ENCODE measurements around the gene FRRS1. TPM values are rescaled to one million over a fixed set of nuclear protein-coding genes. Genes with fewer than 3 reads are reported as not detected.

The FRRS1 gene
- polyA plus RNA-seq, 1 donor (not counting 4 experiments of a cell fraction or from before 2014, with no cell fraction given) = 11.2 TPM

DNA sequence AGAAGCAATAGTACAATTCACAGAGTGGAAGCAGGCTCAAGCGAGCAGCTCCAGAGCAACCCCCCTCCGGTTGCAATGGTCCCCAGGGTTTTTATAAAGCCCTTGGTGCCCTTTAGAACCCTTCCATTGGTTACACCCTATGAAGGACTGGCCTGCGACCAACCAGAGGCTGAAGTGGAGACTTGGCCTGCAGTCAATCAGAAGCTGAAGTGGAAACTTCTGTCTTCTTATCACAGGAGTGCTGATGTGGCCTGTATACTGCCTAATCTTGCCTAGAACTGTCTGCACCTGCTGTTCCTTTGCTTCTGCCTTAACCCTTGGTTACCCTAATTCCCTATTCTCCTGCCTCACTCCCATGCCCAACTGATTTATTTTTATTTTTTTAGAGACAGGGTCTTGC is 15.4 kb upstream of the FRRS1 start:
- Histone ChIP-seq H3K79me2 (ENCODE audit: control insufficient read depth, insufficient read depth, low read length) (no peaks in the 10 kb centered on the region), H4K20me1 (ENCODE audit: control insufficient read depth, extremely low read depth, insufficient read depth, low read length) (no peaks in the 10 kb centered on the region), H3K9me1 (ENCODE audit: control insufficient read depth, extremely low read depth, insufficient read depth, low read length) (no peaks in the 10 kb centered on the region), H3K4me2 (ENCODE audit: control insufficient read depth, extremely low read depth, insufficient read depth, low read depth, low read length) (no peak overlapping the region), H2AFZ (ENCODE audit: control insufficient read depth, low read length) (no peak overlapping the region), H3K4me3 (ENCODE audit: control insufficient read depth in 2 of 3, extremely low read depth in 1 of 3, insufficient read depth in 2 of 3, low read depth in 1 of 3, low read length in 3 of 3) (no peak overlapping the region), H3K4me1 (ENCODE audit: control insufficient read depth, extremely low read depth, insufficient read depth, low read length) (no peaks in the 10 kb centered on the region), H3K27me3 (ENCODE audit: control insufficient read depth, extremely low read depth, insufficient read depth, low read length) (no peaks in the 10 kb centered on the region), H3K9me3 (ENCODE audit: control insufficient read depth, low read depth, low read length) (no peaks in the 10 kb centered on the region), H3K27ac (ENCODE audit: control insufficient read depth, insufficient read depth, low read length) (no peak overlapping the region), H3K36me3 (ENCODE audit: control insufficient read depth in 2 of 2, extremely low read depth in 1 of 2, insufficient read depth in 2 of 2, low read length in 2 of 2) (no peaks in the 10 kb centered on the region), H3K9ac (ENCODE audit: control insufficient read depth, extremely low read depth, insufficient read depth, low read length) (no peak overlapping the region)
- dilution Hi-C loops (cut with MboI; ENCODE audit: extremely low pct_ligation_motif_present, low sequenced_read_pairs) = no loop called here
- TF ChIP-seq, protein P1, sequence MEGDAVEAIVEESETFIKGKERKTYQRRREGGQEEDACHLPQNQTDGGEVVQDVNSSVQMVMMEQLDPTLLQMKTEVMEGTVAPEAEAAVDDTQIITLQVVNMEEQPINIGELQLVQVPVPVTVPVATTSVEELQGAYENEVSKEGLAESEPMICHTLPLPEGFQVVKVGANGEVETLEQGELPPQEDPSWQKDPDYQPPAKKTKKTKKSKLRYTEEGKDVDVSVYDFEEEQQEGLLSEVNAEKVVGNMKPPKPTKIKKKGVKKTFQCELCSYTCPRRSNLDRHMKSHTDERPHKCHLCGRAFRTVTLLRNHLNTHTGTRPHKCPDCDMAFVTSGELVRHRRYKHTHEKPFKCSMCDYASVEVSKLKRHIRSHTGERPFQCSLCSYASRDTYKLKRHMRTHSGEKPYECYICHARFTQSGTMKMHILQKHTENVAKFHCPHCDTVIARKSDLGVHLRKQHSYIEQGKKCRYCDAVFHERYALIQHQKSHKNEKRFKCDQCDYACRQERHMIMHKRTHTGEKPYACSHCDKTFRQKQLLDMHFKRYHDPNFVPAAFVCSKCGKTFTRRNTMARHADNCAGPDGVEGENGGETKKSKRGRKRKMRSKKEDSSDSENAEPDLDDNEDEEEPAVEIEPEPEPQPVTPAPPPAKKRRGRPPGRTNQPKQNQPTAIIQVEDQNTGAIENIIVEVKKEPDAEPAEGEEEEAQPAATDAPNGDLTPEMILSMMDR (optimal IDR thresholded peaks at IDR 0.05 in 1 of 3, IDR thresholded peaks at IDR 0.05 in 1 of 3, conservative IDR thresholded peaks at IDR 0.05 in 1 of 3; ENCODE audit: extremely low read depth in 1 of 3, insufficient read depth in 2 of 3, low read length in 3 of 3) = no peak
- TF ChIP-seq EZH2 (IDR thresholded peaks at IDR 0.05; ENCODE audit: low read length) = no peak
- FAIRE-seq (no peak), DNase-seq (ENCODE audit: low read depth, low spot score) (no peak)

DNA sequence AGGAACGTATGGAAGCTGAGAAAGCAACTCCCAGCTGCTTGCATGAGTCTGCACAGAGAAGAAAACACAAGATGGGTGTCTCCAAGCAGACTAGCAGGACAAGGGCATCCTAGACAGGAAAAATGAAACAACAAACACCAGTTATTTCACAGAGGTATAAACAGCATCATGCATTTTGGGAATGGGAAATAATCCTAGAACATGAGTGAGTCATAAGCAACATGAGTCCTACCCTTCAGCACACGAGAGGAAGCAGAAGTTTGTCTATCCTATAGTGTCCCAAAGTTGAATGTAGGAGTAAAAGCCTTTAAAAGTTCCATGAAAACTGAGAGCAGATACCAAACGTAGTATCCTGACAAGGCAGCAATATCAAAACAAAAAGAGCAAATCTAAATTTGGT is 11.3 kb upstream of the FRRS1 start:
- Histone ChIP-seq H4K20me1 (ENCODE audit: control insufficient read depth, extremely low read depth, insufficient read depth, low read length) (no peaks in the 10 kb centered on the region), H3K4me2 (ENCODE audit: control insufficient read depth, extremely low read depth, insufficient read depth, low read depth, low read length) (no peak overlapping the region), H3K36me3 (ENCODE audit: control insufficient read depth in 2 of 2, extremely low read depth in 1 of 2, insufficient read depth in 2 of 2, low read length in 2 of 2) (no peaks in the 10 kb centered on the region), H3K4me1 (ENCODE audit: control insufficient read depth, extremely low read depth, insufficient read depth, low read length) (no peaks in the 10 kb centered on the region), H2AFZ (ENCODE audit: control insufficient read depth, low read length) (no peak overlapping the region), H3K27ac (ENCODE audit: control insufficient read depth, insufficient read depth, low read length) (no peak overlapping the region), H3K9ac (ENCODE audit: control insufficient read depth, extremely low read depth, insufficient read depth, low read length) (no peak overlapping the region), H3K27me3 (ENCODE audit: control insufficient read depth, extremely low read depth, insufficient read depth, low read length) (no peaks in the 10 kb centered on the region), H3K9me1 (ENCODE audit: control insufficient read depth, extremely low read depth, insufficient read depth, low read length) (no peaks in the 10 kb centered on the region), H3K4me3 (ENCODE audit: control insufficient read depth in 2 of 3, extremely low read depth in 1 of 3, insufficient read depth in 2 of 3, low read depth in 1 of 3, low read length in 3 of 3) (no peak overlapping the region), H3K9me3 (ENCODE audit: control insufficient read depth, low read depth, low read length) (no peaks in the 10 kb centered on the region), H3K79me2 (ENCODE audit: control insufficient read depth, insufficient read depth, low read length) (no peaks in the 10 kb centered on the region)
- DNase-seq (ENCODE audit: low read depth, low spot score) = no peak
- no peak for TF ChIP-seq EZH2 (IDR thresholded peaks at IDR 0.05; ENCODE audit: low read length)
- TF ChIP-seq, protein P1 (optimal IDR thresholded peaks at IDR 0.05 in 1 of 3, IDR thresholded peaks at IDR 0.05 in 1 of 3, conservative IDR thresholded peaks at IDR 0.05 in 1 of 3; ENCODE audit: extremely low read depth in 1 of 3, insufficient read depth in 2 of 3, low read length in 3 of 3) = no peak
- no peak for FAIRE-seq
- dilution Hi-C loops (cut with MboI; ENCODE audit: extremely low pct_ligation_motif_present, low sequenced_read_pairs) = no loop called here
